GM15510 (cell line): ENCODE measurements around the gene LRRC63.

Source experiments
- POLR2A ChIP-seq: IDR thresholded peaks from 3 replicates; pipeline ENCODE4 v1.6.1; 2011; ENCODE audit warnings: borderline replicate concordance; ENCODE audit not compliant: insufficient read length; ENCODE audit errors: extremely low read depth

Gene LRRC63

GRCh38 chr13:46206143-46206542, 5.6 kb upstream of the LRRC63 start:
- no peak for TF ChIP-seq POLR2A

- TF ChIP-seq POLR2A, result no peak
Observed at GRCh38 chr13:46207828-46208227, 3.9 kb upstream of the LRRC63 start.

GRCh38 chr13:46210362-46211083, 1.2 kb upstream of the LRRC63 start:
- no peak for TF ChIP-seq POLR2A

GRCh38 chr13:46211116-46211482, 629 bp upstream of the LRRC63 start:
- TF ChIP-seq POLR2A, result no peak

GRCh38 chr13:46213242-46213641, 1.5 kb downstream of the LRRC63 start:
- no peak for TF ChIP-seq POLR2A

GRCh38 chr13:46229251-46229650, 17.5 kb downstream of the LRRC63 start:
- no peak for TF ChIP-seq POLR2A

GRCh38 chr13:46232281-46232680, 20.6 kb downstream of the LRRC63 start:
- TF ChIP-seq POLR2A, result no peak

- TF ChIP-seq POLR2A, result no peak
Observed at GRCh38 chr13:46235286-46235685, 23.6 kb downstream of the LRRC63 start.

- no peak for TF ChIP-seq POLR2A
Observed at GRCh38 chr13:46265292-46265691, 53.6 kb downstream of the LRRC63 start.

- no peak for TF ChIP-seq POLR2A
Observed at GRCh38 chr13:46267166-46267565, 55.4 kb downstream of the LRRC63 start.

GRCh38 chr13:46270416-46270815, 58.7 kb downstream of the LRRC63 start:
- no peak for TF ChIP-seq POLR2A

GRCh38 chr13:46274094-46274698, 62.5 kb downstream of the LRRC63 start:
- TF ChIP-seq POLR2A, result no peak

GRCh38 chr13:46278474-46278873, 66.7 kb downstream of the LRRC63 start:
- TF ChIP-seq POLR2A, result no peak

- no peak for TF ChIP-seq POLR2A
Observed at GRCh38 chr13:46281779-46282178, 70.1 kb downstream of the LRRC63 start.

GRCh38 chr13:46286972-46287371, 75.2 kb downstream of the LRRC63 start:
- no peak for TF ChIP-seq POLR2A

- TF ChIP-seq POLR2A, result no peak
Observed at GRCh38 chr13:46288570-46289259, 77.0 kb downstream of the LRRC63 start.
